IMR-90 (cell line): ENCODE results near the gene BAZ2A. TPM values are rescaled to one million over a fixed set of nuclear protein-coding genes. Genes with fewer than 3 reads are reported as not detected.

ENCODE experiments used
- ATAC-seq: fragments of 200-7000 bp; cut with Tn5 transposase; 2 replicates; pipeline ENCODE4 v1.9.1; 2020; ENCODE audit warnings: low read depth, mild to moderate bottlenecking, moderate library complexity
- BruUV-seq: library from RNA; stranded (reverse); fragments of 400-500 nt; replicated peaks from 2 replicates; lab custom pipeline; 2021; lab: Mats Ljungman, UMichigan
- CTCF ChIA-PET: fragments of 300-600 bp; formaldehyde crosslinking; extraction: SDS; loops from one replicate; lab custom pipeline; 2021; ENCODE audit warnings: antibody characterized with exemption; lab: Yijun Ruan, JAX
- POLR2A ChIA-PET: fragments of 300-600 bp; sonication (Branson Sonifier 250); formaldehyde crosslinking; loops from one replicate; lab custom pipeline; 2022; ENCODE audit warnings: antibody characterized with exemption; ENCODE audit not compliant: unreplicated experiment; lab: Charles Lee
- DNase-seq: peaks from one replicate; pipeline ENCODE4 v3.0.0; 2013
- H2AFZ ChIP-seq: replicated peaks from 2 replicates; pipeline ENCODE3; 2013; ENCODE audit warnings: low read length, mild to moderate bottlenecking; ENCODE audit not compliant: poor library complexity
- H2AK5ac ChIP-seq: 2 replicates; pipeline ENCODE4 v1.6.1; 2013; ENCODE audit warnings: low read depth, low read length, inconsistent platforms
- H2AK9ac ChIP-seq: replicated peaks from 2 replicates; pipeline ENCODE3; 2013; ENCODE audit warnings: mild to moderate bottlenecking, low read depth, low read length, moderate library complexity; ENCODE audit not compliant: poor library complexity
- H2BK120ac ChIP-seq: 2 replicates; pipeline ENCODE4 v1.6.1; 2013; ENCODE audit warnings: low read depth, low read length, inconsistent platforms
- H2BK15ac ChIP-seq: 3 replicates; pipeline ENCODE4 v1.6.1; 2013; ENCODE audit warnings: low read depth, low read length, inconsistent platforms
- H2BK20ac ChIP-seq: 2 replicates; pipeline ENCODE4 v1.6.1; 2013; ENCODE audit warnings: low read depth, mild to moderate bottlenecking, inconsistent platforms, low read length, moderate library complexity
- H2BK5ac ChIP-seq: 2 replicates; pipeline ENCODE4 v1.6.1; 2013; ENCODE audit warnings: mild to moderate bottlenecking, low read depth, low read length, inconsistent platforms; ENCODE audit not compliant: poor library complexity, severe bottlenecking
- H3K14ac ChIP-seq: replicated peaks from 2 replicates; pipeline ENCODE4 v1.6.1; 2013; ENCODE audit warnings: low read depth, low read length, inconsistent platforms
- H3K18ac ChIP-seq: 2 replicates; pipeline ENCODE4 v1.6.1; 2013; ENCODE audit warnings: low read depth, low read length, control low read depth
- H3K23ac ChIP-seq: 2 replicates; pipeline ENCODE4 v1.6.1; 2013; ENCODE audit warnings: low read depth, low read length, inconsistent platforms
- H3K27ac ChIP-seq: 2 replicates; pipeline ENCODE4 v1.5.1; 2013; ENCODE audit warnings: mild to moderate bottlenecking, control low read depth, low read length; ENCODE audit not compliant: insufficient read depth
- H3K27me3 ChIP-seq: 2 replicates; pipeline ENCODE4 v1.6.1; 2013; ENCODE audit warnings: low read length; ENCODE audit not compliant: control insufficient read depth, insufficient read depth
- H3K36me3 ChIP-seq: 2 replicates; pipeline ENCODE4 v1.6.1; 2013; ENCODE audit warnings: low read length, mixed read lengths; ENCODE audit not compliant: control insufficient read depth, insufficient read depth
- H3K4ac ChIP-seq: 2 replicates; pipeline ENCODE4 v1.6.1; 2013; ENCODE audit warnings: low read depth, low read length, inconsistent platforms
- H3K4me1 ChIP-seq: 2 replicates; pipeline ENCODE4 v1.6.1; 2013; ENCODE audit warnings: low read length, mixed read lengths; ENCODE audit not compliant: control insufficient read depth, insufficient read depth
- H3K4me2 ChIP-seq: 2 replicates; pipeline ENCODE4 v1.6.1; 2013; ENCODE audit warnings: low read depth, mild to moderate bottlenecking, control low read depth, low read length, moderate library complexity
- H3K4me3 ChIP-seq: 2 replicates; pipeline ENCODE4 v1.5.1; 2013; ENCODE audit warnings: low read depth, mild to moderate bottlenecking, control low read depth, low read length, moderate library complexity; ENCODE audit not compliant: insufficient read depth
- H3K56ac ChIP-seq: 2 replicates; pipeline ENCODE4 v1.6.1; 2013; ENCODE audit warnings: low read length, inconsistent platforms; ENCODE audit not compliant: insufficient read depth; ENCODE audit errors: extremely low read depth
- H3K79me1 ChIP-seq, 2 experiments: 2 replicates each; pipeline ENCODE4 v1.6.1; 2013; ENCODE audit warnings: low read length in 2 of 2, inconsistent platforms in 1 of 2, low read depth in 1 of 2
- H3K9ac ChIP-seq: 2 replicates; pipeline ENCODE4 v1.6.1; 2013; ENCODE audit warnings: low read depth, low read length, control low read depth
- H3K9me1 ChIP-seq: 2 replicates; pipeline ENCODE4 v1.6.1; 2013; ENCODE audit warnings: low read length, inconsistent platforms; ENCODE audit not compliant: insufficient read depth
- H3K9me3 ChIP-seq: 2 replicates; pipeline ENCODE4 v1.6.1; 2013; ENCODE audit warnings: low read length; ENCODE audit not compliant: control insufficient read depth, insufficient read depth
- H4K20me1 ChIP-seq: 2 replicates; pipeline ENCODE4 v1.6.1; 2013; ENCODE audit warnings: low read length, inconsistent platforms; ENCODE audit not compliant: insufficient read depth
- H4K5ac ChIP-seq: 2 replicates; pipeline ENCODE4 v1.6.1; 2013; ENCODE audit warnings: mild to moderate bottlenecking, low read depth, low read length, control low read depth
- H4K8ac ChIP-seq, 2 experiments: 2 replicates each; pipeline ENCODE4 v1.6.1; 2013; ENCODE audit warnings: low read depth in 2 of 2, low read length in 2 of 2, control low read depth in 1 of 2, inconsistent platforms in 1 of 2
- H4K91ac ChIP-seq: 2 replicates; pipeline ENCODE4 v1.6.1; 2013; ENCODE audit warnings: low read depth, low read length, inconsistent platforms; ENCODE audit not compliant: insufficient read depth
- BHLHE40 ChIP-seq: fragments of 150-350 bp; IDR thresholded peaks from 2 replicates; pipeline ENCODE4 v1.6.1; 2016; ENCODE audit warnings: mild to moderate bottlenecking, low read depth, low read length
- CEBPB ChIP-seq: IDR thresholded peaks from 2 replicates; pipeline ENCODE4 v1.6.1; 2012; ENCODE audit warnings: low read depth, low read length, improper control_type of control experiment
- CHD1 ChIP-seq: IDR thresholded peaks from 2 replicates; pipeline ENCODE4 v1.6.1; 2012; ENCODE audit warnings: low read depth, low read length, improper control_type of control experiment
- CTCF ChIP-seq: conservative IDR thresholded peaks from 2 replicates; pipeline ENCODE4 v1.5.1; 2012; ENCODE audit warnings: mild to moderate bottlenecking, low read depth, low read length, improper control_type of control experiment
- ELK1 ChIP-seq: fragments of 150-350 bp; IDR thresholded peaks from 2 replicates; pipeline ENCODE4 v1.6.1; 2016; ENCODE audit warnings: low read depth, mild to moderate bottlenecking, low read length, moderate library complexity, borderline replicate concordance
- FOS ChIP-seq: fragments of 150-350 bp; IDR thresholded peaks from 2 replicates; pipeline ENCODE4 v1.6.1; 2016; ENCODE audit warnings: low read depth, low read length
- MAFK ChIP-seq: IDR thresholded peaks from 2 replicates; pipeline ENCODE4 v1.6.1; 2012; ENCODE audit warnings: low read depth, low read length, improper control_type of control experiment
- MAZ ChIP-seq: IDR thresholded peaks from 2 replicates; pipeline ENCODE4 v1.6.1; 2012; ENCODE audit warnings: low read depth, mild to moderate bottlenecking, low read length, improper control_type of control experiment, moderate library complexity, borderline replicate concordance
- MXI1 ChIP-seq: IDR thresholded peaks from 2 replicates; pipeline ENCODE4 v1.6.1; 2012; ENCODE audit warnings: low read depth, mild to moderate bottlenecking, low read length, moderate library complexity, borderline replicate concordance
- NFE2L2 ChIP-seq: fragments of 150-350 bp; IDR thresholded peaks from 2 replicates; pipeline ENCODE4 v1.6.1; 2016; ENCODE audit warnings: low read depth, mild to moderate bottlenecking, low read length
- POLR2A ChIP-seq: IDR thresholded peaks from 2 replicates; pipeline ENCODE4 v1.6.1; 2012; ENCODE audit warnings: mild to moderate bottlenecking, low read depth, low read length
- RAD21 ChIP-seq: IDR thresholded peaks from 2 replicates; pipeline ENCODE4 v1.6.1; 2012; ENCODE audit warnings: low read length, improper control_type of control experiment
- RCOR1 ChIP-seq: IDR thresholded peaks from 2 replicates; pipeline ENCODE4 v1.6.1; 2012; ENCODE audit warnings: mild to moderate bottlenecking, low read length, improper control_type of control experiment; ENCODE audit not compliant: insufficient replicate concordance
- RFX5 ChIP-seq: IDR thresholded peaks from 2 replicates; pipeline ENCODE4 v1.8.0; 2012; ENCODE audit warnings: low read depth, mild to moderate bottlenecking, low read length, moderate library complexity
- SMC3 ChIP-seq: fragments of 150-350 bp; IDR thresholded peaks from 2 replicates; pipeline ENCODE4 v1.6.1; 2016; ENCODE audit warnings: low read depth, mild to moderate bottlenecking, antibody characterized with exemption, low read length, moderate library complexity
- USF2 ChIP-seq: fragments of 150-350 bp; IDR thresholded peaks from 2 replicates; pipeline ENCODE4 v1.6.1; 2017; ENCODE audit warnings: mild to moderate bottlenecking, antibody characterized with exemption, low read length, low read depth
- dilution Hi-C: fragments of 300-500 bp; cut with HindIII; formaldehyde crosslinking; loops from one replicate; pipeline ENCODE4 v1.14.3; 2018; ENCODE audit warnings: low sequenced_read_pairs; ENCODE audit not compliant: unreplicated experiment
- in situ Hi-C: fragments of 300-500 bp; cut with MboI; formaldehyde crosslinking; loops from 3 replicates; pipeline ENCODE4 v1.14.3; 2019; ENCODE audit warnings: low sequenced_read_pairs, inconsistent platforms, mixed read lengths
- intact Hi-C: fragments of 100-400 bp; cut with micrococcal nuclease; formaldehyde crosslinking; loops from 2 replicates; pipeline ENCODE4 v1.10.0; 2022
- polyA plus RNA-seq, 3 experiments: library from polyadenylated mRNA; depleted of rRNA; stranded (reverse); fragments of >200 nt; gene quantifications; 2 replicates each; pipeline ENCODE4 v1.2.3, GENCODE V29; 2012; ENCODE audit warnings: low replicate concordance in 1 of 3
- total RNA-seq: library from RNA; depleted of rRNA; stranded (reverse); fragments of >200 nt; gene quantifications from 2 replicates; pipeline ENCODE4 v1.2.3, GENCODE V29; 2012

BAZ2A gene
- total and polyA plus RNA-seq, 2 of the 4 experiments (the other 2 are of a cell fraction), result 15.4 to 42.8 TPM

- Histone ChIP-seq H4K8ac (no peak overlapping the region), H2BK15ac (no peak overlapping the region), H3K36me3 (peaks cover 68% of the 10 kb centered on the region), H3K14ac (no peak overlapping the region), H3K27me3 (no peaks in the 10 kb centered on the region), H3K4me2 (no peak overlapping the region), H3K9me1 (0 out of 2 replicates have a peak, but pooled peaks cover 3% of the 10 kb centered on the region), H3K4ac (no peak overlapping the region), H3K9ac (no peak overlapping the region), H3K4me3 (no peak overlapping the region), H2BK5ac (no peak overlapping the region), H2BK20ac (no peak overlapping the region), H3K23ac (no peak overlapping the region), H3K9me3 (no peaks in the 10 kb centered on the region), H2BK120ac (no peak overlapping the region), H3K79me1 (peaks cover 47 to 67% of the 10 kb centered on the region in 2 experiments), H4K5ac (no peak overlapping the region), H4K20me1 (peaks cover 51% of the 10 kb centered on the region), H2AK5ac (no peak overlapping the region), H2AK9ac (no peak overlapping the region), H3K4me1 (no peaks in the 10 kb centered on the region), H3K56ac (no peak overlapping the region), H3K18ac (no peak overlapping the region), H4K91ac (no peak overlapping the region), H2AFZ (no peak overlapping the region), H3K27ac (no peak overlapping the region)
- dilution Hi-C loops, result no loop called here
- BruUV-seq, result no TSS peak
- intact Hi-C loops, result no loop called here
- TF ChIP-seq SMC3 (no peak), CHD1 (no peak), POLR2A (no peak), RAD21 (no peak), ELK1 (no peak), NFE2L2 (no peak), MAZ (no peak), MXI1 (no peak), CTCF (no peak), CEBPB (no peak), FOS (no peak), BHLHE40 (no peak), RCOR1 (no peak), MAFK (no peak), RFX5 (no peak), USF2 (no peak)
- ChIA-PET CTCF (no interaction called here), POLR2A (interaction anchor here (0.5 kb wide), 1 partner anchor 104 kb away, joined by 3 read pairs; no protein-coding TSS in a partner anchor)
- in situ Hi-C loops, result no loop called here
- DNase-seq (no peak), ATAC-seq (no peak)
These were observed 13.2 kb downstream of the BAZ2A start for GRCh38 chr12:56616925-56617324.
